GM11168 (cell line): ENCODE data around the gene SPSB3.
"Not testable (repeated sequence)": the region's sequence is repeated elsewhere in the genome, so short reads cannot be mapped to it uniquely, and the experiment has no call there.

Source experiments
- in situ Hi-C: fragments of 300-500 bp; cut with MboI; formaldehyde crosslinking; loops from one replicate; pipeline ENCODE4 v1.12.0; 2022; ENCODE audit warnings: low sequenced_read_pairs; ENCODE audit not compliant: unreplicated experiment

The SPSB3 gene

GRCh38 chr16:1745181-1745899 lies 37.0 kb downstream of the SPSB3 start:
- in situ Hi-C loops = no loop called here

DNA sequence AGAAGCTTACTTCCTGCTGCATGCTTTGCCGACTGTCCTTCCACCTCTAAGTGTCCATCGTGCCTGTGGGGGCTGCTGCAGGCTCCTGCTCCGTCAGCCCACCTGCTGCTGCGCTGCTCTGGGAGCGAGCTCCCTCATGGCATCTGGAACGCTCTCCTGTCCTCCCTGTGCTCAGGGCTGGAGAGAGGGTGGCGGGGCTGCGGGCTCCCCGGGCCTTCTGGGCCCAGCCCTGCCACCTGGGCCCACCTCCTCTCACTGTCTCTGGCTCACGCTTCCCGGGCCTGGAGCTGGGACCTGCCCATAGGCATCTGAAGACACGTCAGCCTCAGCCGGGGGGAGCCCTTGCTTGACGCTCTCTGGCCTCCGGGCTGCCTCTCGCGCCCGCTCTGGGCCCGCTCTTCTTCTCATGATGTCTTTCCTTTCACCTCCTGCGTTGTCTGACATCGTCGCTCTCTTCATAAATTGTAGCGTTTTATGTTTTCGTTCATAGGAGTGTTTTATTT lies 38.0 kb downstream of the SPSB3 start:
- in situ Hi-C loops = no loop called here

GRCh38 chr16:1743376-1744337 lies 38.7 kb downstream of the SPSB3 start:
- in situ Hi-C loops = no loop called here

- in situ Hi-C loops = no loop called here
Observed at GRCh38 chr16:1741553-1742165, 40.7 kb downstream of the SPSB3 start.

DNA sequence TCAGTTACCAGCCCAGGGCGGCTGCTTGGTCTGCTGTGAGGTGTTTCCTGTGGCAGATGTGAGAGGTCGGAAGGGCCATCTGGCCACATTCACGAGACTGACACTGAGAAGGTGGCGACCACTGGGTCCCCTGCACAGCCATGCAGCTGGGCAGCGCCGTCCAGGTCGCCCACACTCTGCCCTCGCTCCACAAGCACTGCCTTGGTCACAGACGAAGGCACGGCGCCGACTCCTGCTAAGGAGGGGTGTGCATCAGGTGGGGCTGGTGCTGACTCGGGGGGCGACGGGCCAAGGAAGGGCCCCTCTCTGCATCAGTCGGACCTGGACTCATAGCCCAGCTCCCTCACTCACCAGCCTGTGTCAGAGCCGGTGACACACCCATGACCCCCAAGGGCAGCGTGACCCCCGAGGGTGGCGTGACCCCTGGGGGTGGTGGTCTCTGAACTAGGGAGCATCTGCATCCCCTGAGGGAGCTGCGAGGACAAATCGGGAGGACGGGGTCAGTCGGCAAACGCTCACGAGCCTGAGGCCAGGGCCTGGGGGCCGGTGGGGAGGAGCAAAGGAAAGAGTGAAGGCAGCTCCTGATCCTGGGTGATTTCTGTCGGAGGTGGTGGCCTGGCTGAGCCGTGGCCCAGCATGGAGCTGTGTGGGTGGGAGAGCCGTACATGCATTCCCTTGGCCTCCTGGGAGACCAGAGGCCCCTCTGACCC lies 41.4 kb downstream of the SPSB3 start:
- in situ Hi-C loops = no loop called here

DNA sequence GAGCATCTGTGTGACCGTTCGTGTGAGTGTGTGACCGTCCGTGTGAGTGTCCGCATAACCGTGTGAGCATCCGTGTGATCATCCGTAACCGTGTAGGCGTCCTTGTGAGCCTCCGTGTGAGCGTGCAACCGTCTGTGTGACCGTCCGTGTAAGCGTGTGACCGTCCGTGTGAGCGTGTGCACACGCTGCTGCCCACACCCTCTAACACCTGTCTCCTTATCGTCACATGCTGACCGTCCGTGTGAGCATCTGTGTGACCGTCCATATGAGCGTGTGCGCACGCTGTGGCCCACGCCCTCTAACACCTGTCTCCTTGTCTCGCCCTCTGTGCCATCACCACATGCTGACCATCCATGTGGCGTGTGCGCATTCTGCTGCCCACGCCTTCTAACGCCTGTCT lies 42.1 kb downstream of the SPSB3 start:
- in situ Hi-C loops = no loop called here

DNA sequence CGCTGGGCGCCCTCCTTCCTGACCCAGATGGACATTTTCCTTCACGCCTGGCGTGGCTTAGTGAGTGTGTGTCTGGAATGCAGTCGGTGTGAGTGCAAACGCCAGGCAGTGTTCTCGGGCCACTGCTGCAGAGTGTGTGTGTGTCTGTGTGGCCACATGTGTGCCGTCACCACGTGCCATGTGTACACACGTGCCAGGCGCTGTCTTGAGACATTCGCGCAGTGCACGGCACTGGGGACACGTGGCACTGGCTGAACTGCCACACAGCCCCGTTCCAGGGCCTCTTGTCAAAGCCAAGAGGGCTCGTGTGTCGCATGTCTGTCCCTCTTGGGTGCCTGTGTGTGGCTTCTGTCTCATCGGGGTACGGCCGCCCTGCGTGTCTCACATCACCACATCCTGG lies 47.6 kb downstream of the SPSB3 start:
- in situ Hi-C loops = no loop called here

- in situ Hi-C loops = no loop called here
Observed at GRCh38 chr16:1734123-1734522, 48.2 kb downstream of the SPSB3 start.

GRCh38 chr16:1732551-1732987 lies 49.8 kb downstream of the SPSB3 start:
- in situ Hi-C loops = not testable (repeated sequence)

GRCh38 chr16:1732071-1732470 lies 50.3 kb downstream of the SPSB3 start:
- in situ Hi-C loops = no loop called here

DNA sequence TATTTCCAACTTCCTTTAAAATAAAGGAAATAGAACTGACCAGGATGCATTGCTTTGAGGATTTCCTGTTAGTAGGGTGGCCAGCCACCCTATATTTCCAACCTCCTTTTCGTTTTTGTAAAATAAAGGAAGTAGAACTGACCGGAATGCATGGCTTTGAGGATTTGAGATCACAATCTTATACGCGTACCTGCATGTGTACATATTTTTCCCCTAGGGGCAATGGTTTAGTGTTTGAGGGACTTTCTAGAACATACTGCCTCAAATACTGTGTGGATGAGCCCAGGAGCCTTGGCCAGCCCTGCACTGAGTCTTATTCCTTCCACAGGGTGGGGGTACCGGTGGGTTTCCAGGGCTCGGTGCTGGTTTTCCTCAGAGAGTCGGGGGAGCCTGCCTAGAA lies 50.8 kb downstream of the SPSB3 start:
- in situ Hi-C loops = no loop called here

- in situ Hi-C loops = no loop called here
Observed at GRCh38 chr16:1731073-1731472, 51.3 kb downstream of the SPSB3 start.

DNA sequence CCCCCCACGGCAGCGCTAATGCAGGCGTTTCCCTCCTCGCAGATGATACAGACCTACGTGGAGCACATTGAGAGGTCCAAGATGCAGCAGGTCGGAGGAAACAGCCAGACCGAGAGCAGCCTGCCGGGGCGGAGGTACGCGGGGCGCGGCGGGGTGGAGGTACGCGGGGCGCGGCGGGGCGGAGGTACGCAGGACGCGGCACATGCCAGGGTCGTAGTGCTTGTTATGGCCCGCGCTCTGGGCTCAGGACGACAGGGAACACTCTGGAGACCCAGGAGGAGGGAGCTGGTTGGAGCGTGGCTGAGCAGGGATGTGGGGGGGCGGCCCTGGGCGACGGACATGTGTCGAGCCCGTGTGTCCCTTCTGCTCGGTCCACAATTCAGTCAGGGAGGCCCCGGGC lies 52.9 kb downstream of the SPSB3 start:
- in situ Hi-C loops = no loop called here

DNA sequence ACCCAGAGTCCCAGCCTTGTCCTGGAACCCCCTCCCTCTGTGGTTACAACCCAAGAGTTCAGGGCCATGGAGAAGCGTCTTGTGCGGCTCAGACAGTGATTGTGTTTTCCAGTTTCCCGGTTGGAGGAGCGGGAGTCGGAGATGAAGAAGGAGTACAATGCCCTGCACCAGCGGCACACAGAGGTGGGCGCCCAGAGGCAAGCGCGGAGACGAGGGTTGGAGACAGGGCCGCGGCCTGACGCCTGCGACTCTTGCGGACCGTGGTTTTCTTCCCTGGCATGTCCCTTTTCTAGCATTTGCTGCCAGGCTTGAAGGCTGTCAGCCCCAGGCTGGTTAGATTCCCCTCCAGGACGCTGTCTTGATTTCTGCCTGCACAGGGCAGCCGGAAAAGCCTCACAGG lies 53.3 kb downstream of the SPSB3 start:
- in situ Hi-C loops = no loop called here

- in situ Hi-C loops = no loop called here
Observed at GRCh38 chr16:1727651-1728624, 54.4 kb downstream of the SPSB3 start.
